ENCODE data around the gene EBI3.

EBI3 gene

DNA sequence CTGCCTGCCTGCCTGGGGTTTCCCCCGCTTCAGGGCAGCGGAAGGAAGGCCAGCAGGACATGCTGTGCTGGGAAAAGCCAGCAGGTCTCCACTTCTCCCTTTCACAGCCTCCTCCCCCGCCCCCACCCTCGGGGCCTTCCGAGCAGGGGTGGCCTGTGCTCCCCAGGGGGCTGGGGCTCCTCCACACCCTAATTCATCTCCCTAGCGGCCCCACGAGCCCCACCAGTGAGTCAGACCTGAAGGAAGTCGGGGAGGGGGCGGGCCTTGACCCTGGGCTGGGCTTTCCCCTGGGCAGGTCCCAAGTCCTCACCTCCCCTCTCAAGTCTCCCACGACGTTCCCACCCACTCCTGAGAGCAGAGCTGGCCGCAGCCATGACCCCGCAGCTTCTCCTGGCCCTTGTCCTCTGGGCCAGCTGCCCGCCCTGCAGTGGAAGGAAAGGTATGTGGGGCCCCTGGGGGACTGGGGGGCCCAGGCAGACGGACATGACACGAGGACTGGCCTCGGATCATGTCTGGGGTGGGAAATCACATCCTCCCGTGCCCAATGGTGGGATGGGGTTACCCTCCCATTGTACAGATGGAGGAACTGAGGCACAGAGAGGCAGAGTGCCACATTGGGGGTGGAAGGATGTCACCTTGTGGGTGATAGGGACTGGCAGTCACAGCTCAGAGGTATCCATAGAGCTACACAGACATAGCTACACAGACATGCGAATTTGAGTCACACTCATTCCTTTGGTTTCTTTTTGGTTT, at the start of gene EBI3:
EBI3 (plus strand) TSS at position 345 of the 753 bp plus-strand sequence; CDS start at position 373, 28 bp downstream.
- peaks cover 11% of the 10 kb centered on the region for H3K4me1 ChIP-seq (ENCODE audit: insufficient read depth, insufficient read length)
- H3K27me3 ChIP-seq (ENCODE audit: insufficient read depth, insufficient read length) = peaks cover 5% of the 10 kb centered on the region
- TF ChIP-seq YY1 (IDR thresholded peaks at IDR 0.05; ENCODE audit: insufficient read depth, insufficient read length) (no peak), SUZ12 (IDR thresholded peaks at IDR 0.05; ENCODE audit: extremely low read depth, insufficient read depth, insufficient read length) (no peak), ZNF274 (IDR thresholded peaks at IDR 0.05; ENCODE audit: low read depth, low read length) (no peak)
- H3K9ac ChIP-seq (ENCODE audit: insufficient read length, low read depth) = no peak within 1 kb of the TSS
- no peaks in the 10 kb centered on the region for H3K36me3 ChIP-seq (ENCODE audit: insufficient read depth, insufficient read length, low read length)
- no peak within 1 kb of the TSS for H3K4me3 ChIP-seq (ENCODE audit: insufficient read length, low read depth)
- DNase-seq (ENCODE audit: low read depth, low spot score) = no peak
- H3K9me3 ChIP-seq (ENCODE audit: insufficient read depth, low read length) = no peaks in the 10 kb centered on the region

DNA sequence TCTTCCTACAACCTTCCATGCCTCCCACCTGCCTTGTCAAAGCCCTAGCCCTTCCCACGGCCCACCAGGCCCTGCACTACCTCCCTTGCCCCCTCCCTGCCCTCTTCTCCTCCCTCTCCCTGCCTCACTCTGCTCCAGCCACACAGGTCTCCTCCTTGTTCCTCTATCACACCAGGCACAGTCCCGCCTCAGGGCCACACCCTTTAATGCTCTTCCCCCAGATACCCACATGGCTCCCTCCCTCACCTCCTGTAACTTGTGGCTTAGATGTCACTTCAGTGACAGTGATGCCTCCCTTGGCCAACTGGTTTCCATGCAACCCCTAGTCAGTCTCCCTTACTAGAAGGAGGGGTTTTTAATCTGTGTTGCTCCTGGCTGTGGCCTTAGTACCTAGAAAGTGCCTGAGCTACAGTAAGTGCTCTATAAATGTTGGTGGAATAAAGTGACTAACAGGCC, 48.2 kb upstream of the EBI3 start:
- H3K36me3 ChIP-seq (ENCODE audit: insufficient read depth, insufficient read length, low read length) = peaks cover 31% of the 10 kb centered on the region
- H3K27me3 ChIP-seq (ENCODE audit: insufficient read depth, insufficient read length) = no peaks in the 10 kb centered on the region
- TF ChIP-seq ZNF274 (IDR thresholded peaks at IDR 0.05; ENCODE audit: low read depth, low read length) (no peak), SUZ12 (IDR thresholded peaks at IDR 0.05; ENCODE audit: extremely low read depth, insufficient read depth, insufficient read length) (no peak), YY1 (IDR thresholded peaks at IDR 0.05; ENCODE audit: insufficient read depth, insufficient read length) (no peak)
- peaks cover 7% of the 10 kb centered on the region for H3K4me1 ChIP-seq (ENCODE audit: insufficient read depth, insufficient read length)
- H3K9ac ChIP-seq (ENCODE audit: insufficient read length, low read depth) = peak overlapping the region; percentile 17
- no peak for DNase-seq (ENCODE audit: low read depth, low spot score)
- no peaks in the 10 kb centered on the region for H3K9me3 ChIP-seq (ENCODE audit: insufficient read depth, low read length)
- no peak overlapping the region for H3K4me3 ChIP-seq (ENCODE audit: insufficient read length, low read depth)

DNA sequence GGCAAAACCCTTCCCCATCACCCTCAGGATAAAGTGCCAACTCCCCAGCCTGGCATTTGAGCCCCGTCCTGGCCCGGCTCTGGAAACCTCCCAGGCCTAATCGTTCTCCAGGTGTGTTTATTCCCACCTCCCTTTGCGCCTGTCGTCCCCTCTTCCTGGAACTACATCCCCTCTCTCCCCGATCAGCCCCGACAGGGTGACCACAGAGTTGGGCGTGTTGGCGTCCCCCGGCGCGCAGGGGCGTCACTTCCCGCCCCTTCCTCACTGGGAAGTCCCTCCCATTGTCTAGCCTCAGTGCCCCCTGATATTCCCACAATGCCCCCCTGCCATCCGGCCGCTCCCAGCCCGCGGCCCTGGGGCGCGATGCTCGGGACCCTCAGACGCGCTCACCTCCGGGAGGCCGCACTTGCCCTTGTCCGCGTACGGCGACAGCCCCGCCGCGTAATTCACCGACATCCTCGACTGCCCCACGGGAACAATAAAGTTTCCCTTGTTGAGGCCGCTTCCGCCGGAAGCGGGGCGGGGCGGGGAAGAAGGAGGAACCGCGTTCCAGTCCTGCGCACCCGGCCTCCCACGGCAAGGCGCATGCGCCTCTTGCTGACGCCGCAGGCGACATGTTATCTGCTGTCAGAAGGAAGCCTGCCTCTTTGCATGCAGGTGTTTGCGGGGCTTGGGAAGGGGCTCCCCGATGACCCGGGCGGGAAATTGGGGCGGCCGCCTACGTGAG, 47.1 kb upstream of the EBI3 start, which contains the start of the genes ANKRD24 and SIRT6:
ANKRD24 (plus strand) TSS at position 606 of the 727 bp plus-strand sequence. CDS start 3,737 bp downstream, outside the sequence.
SIRT6 (minus strand) TSS at position 480 of the 727 bp plus-strand sequence; CDS start at position 456, 24 bp downstream.
- Histone ChIP-seq H3K9me3 (ENCODE audit: insufficient read depth, low read length) (no peaks in the 10 kb centered on the region), H3K4me1 (ENCODE audit: insufficient read depth, insufficient read length) (peaks cover 7% of the 10 kb centered on the region), H3K4me3 (ENCODE audit: insufficient read length, low read depth) (peak within 1 kb of the TSS; percentile 95), H3K27me3 (ENCODE audit: insufficient read depth, insufficient read length) (no peaks in the 10 kb centered on the region), H3K9ac (ENCODE audit: insufficient read length, low read depth) (peak within 1 kb of the TSS; percentile 98), H3K36me3 (ENCODE audit: insufficient read depth, insufficient read length, low read length) (peaks cover 24% of the 10 kb centered on the region)
- peak; percentile 92 for DNase-seq (ENCODE audit: low read depth, low spot score)
- peak; percentile 31 for TF ChIP-seq YY1 (IDR thresholded peaks at IDR 0.05; ENCODE audit: insufficient read depth, insufficient read length)
- no peak for TF ChIP-seq ZNF274 (IDR thresholded peaks at IDR 0.05; ENCODE audit: low read depth, low read length)
- no peak for TF ChIP-seq SUZ12 (IDR thresholded peaks at IDR 0.05; ENCODE audit: extremely low read depth, insufficient read depth, insufficient read length)

DNA sequence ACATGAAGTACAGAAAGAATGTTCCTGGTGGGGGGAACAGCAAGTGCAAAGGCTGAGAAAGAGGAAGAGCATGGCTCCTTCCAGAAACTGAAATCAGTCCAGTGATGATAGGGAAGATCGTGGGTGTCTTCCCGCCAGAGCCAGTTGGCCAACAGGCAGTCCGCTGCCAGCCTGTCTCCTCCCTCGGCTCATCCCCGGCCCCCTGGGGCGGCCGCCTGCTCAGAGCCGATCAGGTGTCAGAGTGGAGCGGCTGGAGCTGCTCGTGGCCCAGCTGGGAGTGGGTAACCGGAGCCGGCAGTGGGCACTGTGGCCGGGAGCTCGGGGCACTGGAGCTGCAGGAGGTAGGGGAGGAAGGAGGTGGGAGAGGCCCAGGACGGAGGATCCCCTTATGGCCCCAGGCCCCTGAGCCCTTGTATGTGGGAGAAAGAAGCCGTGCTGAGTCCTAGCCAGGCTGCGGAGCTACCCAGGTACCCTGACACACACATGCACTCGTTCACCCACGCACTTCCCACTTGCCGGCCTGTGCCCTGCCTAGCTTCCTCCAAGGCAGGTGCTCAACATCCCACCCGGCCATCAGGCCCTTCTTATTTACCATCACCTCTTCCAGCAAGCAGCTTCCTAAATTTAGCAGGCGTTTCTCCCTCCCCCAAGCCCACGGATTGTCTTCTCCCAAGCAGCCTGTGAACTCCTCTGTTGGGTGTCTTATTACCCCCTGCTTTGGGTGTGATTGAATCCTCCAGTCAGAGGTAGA, 45.2 kb upstream of the EBI3 start:
- H3K9ac ChIP-seq (ENCODE audit: insufficient read length, low read depth) = peak overlapping the region; percentile 27
- H3K4me1 ChIP-seq (ENCODE audit: insufficient read depth, insufficient read length) = peaks cover 7% of the 10 kb centered on the region
- no peaks in the 10 kb centered on the region for H3K27me3 ChIP-seq (ENCODE audit: insufficient read depth, insufficient read length)
- no peak for TF ChIP-seq ZNF274 (IDR thresholded peaks at IDR 0.05; ENCODE audit: low read depth, low read length)
- TF ChIP-seq YY1 (IDR thresholded peaks at IDR 0.05; ENCODE audit: insufficient read depth, insufficient read length) = no peak
- TF ChIP-seq SUZ12 (IDR thresholded peaks at IDR 0.05; ENCODE audit: extremely low read depth, insufficient read depth, insufficient read length) = no peak
- H3K9me3 ChIP-seq (ENCODE audit: insufficient read depth, low read length) = no peaks in the 10 kb centered on the region
- DNase-seq (ENCODE audit: low read depth, low spot score) = no peak
- peaks cover 20% of the 10 kb centered on the region for H3K36me3 ChIP-seq (ENCODE audit: insufficient read depth, insufficient read length, low read length)
- H3K4me3 ChIP-seq (ENCODE audit: insufficient read length, low read depth) = no peak overlapping the region

- H3K9ac ChIP-seq (ENCODE audit: insufficient read length, low read depth) = no peak overlapping the region
- H3K36me3 ChIP-seq (ENCODE audit: insufficient read depth, insufficient read length, low read length) = peaks cover 13% of the 10 kb centered on the region
- H3K4me1 ChIP-seq (ENCODE audit: insufficient read depth, insufficient read length) = peaks cover 7% of the 10 kb centered on the region
- TF ChIP-seq SUZ12 (IDR thresholded peaks at IDR 0.05; ENCODE audit: extremely low read depth, insufficient read depth, insufficient read length) (no peak), YY1 (IDR thresholded peaks at IDR 0.05; ENCODE audit: insufficient read depth, insufficient read length) (no peak)
- no peaks in the 10 kb centered on the region for H3K9me3 ChIP-seq (ENCODE audit: insufficient read depth, low read length)
- DNase-seq (ENCODE audit: low read depth, low spot score) = no peak
- no peak overlapping the region for H3K4me3 ChIP-seq (ENCODE audit: insufficient read length, low read depth)
- H3K27me3 ChIP-seq (ENCODE audit: insufficient read depth, insufficient read length) = no peaks in the 10 kb centered on the region
Observed at GRCh38 chr19:4184718-4185352, 44.5 kb upstream of the EBI3 start.

GRCh38 chr19:4185413-4186086, 43.8 kb upstream of the EBI3 start:
- Histone ChIP-seq H3K4me1 (ENCODE audit: insufficient read depth, insufficient read length) (peaks cover 6% of the 10 kb centered on the region), H3K9ac (ENCODE audit: insufficient read length, low read depth) (peak overlapping the region; percentile 18), H3K9me3 (ENCODE audit: insufficient read depth, low read length) (no peaks in the 10 kb centered on the region), H3K4me3 (ENCODE audit: insufficient read length, low read depth) (no peak overlapping the region), H3K36me3 (ENCODE audit: insufficient read depth, insufficient read length, low read length) (peaks cover 5% of the 10 kb centered on the region), H3K27me3 (ENCODE audit: insufficient read depth, insufficient read length) (no peaks in the 10 kb centered on the region)
- no peak for TF ChIP-seq SUZ12 (IDR thresholded peaks at IDR 0.05; ENCODE audit: extremely low read depth, insufficient read depth, insufficient read length)
- no peak for TF ChIP-seq ZNF274 (IDR thresholded peaks at IDR 0.05; ENCODE audit: low read depth, low read length)
- TF ChIP-seq YY1 (IDR thresholded peaks at IDR 0.05; ENCODE audit: insufficient read depth, insufficient read length) = no peak
- DNase-seq (ENCODE audit: low read depth, low spot score) = no peak
